Stimulated activated CD4-positive, alpha-beta T cell treated with anti-CD3 and anti-CD28 coated beads, Interleukin-2, amount 100 ng/mL, for 4 hours (primary cell): ENCODE data around the gene NDFIP1.

Experiments
- DNase-seq: peaks from one replicate; pipeline ENCODE4 v3.0.0-alpha.2; 2020; ENCODE audit warnings: low read depth

Gene NDFIP1

DNA sequence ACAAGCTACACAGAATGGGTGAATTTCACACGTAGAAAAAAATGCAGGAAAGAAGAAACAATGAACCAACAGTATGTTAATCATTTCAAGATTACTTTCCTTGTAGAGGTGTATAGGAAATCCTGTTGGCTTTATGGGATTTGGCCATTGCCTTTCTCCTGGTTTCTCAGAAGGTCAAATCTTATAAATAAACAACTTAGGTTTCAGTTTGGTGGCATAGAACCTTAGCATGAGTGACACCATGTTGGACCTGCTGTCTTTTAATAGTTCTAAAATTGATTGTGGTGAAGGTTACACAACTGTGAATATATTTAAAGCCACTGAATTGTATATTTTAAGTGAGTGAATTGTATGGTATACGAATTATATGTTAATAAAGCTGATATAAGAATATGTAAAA is 16.7 kb upstream of the NDFIP1 start:
- no peak for DNase-seq

DNA sequence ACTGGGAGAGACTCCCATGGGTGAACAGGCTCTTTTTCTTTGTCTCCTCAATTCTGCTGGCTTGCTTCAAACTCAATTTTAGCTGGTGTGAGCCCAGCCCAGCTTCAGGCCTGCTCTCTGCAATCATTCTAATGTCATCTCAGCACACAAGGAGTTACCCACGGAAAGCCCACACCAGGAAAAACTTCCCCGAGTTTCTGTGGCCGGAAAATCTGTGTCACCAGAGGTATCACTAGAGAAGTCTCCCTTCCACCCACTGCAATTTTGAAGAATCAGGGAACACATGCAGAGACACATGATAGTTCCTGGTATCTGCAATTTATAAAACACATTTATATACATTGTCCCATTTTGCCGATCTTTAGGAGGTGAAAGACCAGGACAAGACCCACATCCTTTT is 13.5 kb upstream of the NDFIP1 start:
- peak; percentile 73 for DNase-seq

DNA sequence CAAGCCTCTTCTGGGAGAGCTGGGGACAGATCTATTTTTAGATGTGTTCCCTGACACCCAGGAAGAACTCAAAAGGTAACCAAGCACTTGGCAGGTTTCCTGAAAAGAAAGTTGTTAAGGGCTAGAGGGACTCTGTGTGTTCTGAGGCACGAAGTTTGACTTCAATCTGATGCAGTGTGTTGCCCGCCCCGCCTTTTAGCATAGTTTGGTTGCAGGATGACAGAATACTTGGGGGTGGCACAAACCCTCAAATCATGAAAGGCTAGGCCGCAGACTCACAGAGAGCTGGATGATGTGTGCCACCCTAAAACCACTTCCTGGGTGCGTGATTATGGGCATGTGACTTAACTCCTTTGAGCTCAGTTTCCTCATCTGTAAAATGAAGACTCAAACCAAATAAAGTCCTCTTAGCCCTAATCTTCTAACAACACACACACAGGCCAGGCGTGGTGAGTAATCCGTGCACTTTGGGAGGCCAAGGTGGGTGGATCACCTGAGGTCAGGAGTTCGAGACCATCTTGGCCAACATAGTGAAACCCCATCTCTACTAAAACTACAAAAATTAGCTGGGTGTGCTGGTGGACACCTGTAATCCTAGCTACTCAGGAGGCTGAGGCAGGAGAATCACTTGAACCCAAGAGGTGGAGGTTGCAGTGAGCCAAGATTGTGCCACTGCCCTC is 12.8 kb upstream of the NDFIP1 start:
- DNase-seq, result peak; percentile 79

DNA sequence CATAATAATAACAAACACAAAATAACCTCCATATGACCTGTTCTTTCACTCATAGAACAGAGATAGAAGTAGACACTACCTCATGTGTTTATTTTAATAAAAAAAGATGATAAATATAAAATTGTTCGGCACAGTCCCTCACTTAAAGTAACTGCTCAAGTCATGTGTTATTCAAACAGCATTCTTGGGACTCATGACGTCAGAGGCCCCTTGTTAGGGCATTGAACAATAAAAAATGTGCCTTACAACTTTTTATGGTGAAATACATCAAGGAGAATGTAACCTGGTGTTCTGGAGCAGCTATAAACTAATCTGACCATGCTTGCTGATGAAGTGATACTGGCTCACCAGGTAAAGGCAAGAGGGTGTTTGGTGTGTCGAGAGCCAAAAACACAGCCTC is 12.2 kb upstream of the NDFIP1 start:
- DNase-seq, result no peak

- no peak for DNase-seq
These were observed 10.9 kb upstream of the NDFIP1 start for GRCh38 chr5:142097681-142098080.

GRCh38 chr5:142098275-142098674 is 10.3 kb upstream of the NDFIP1 start:
- no peak for DNase-seq

GRCh38 chr5:142098931-142099330 is 9.6 kb upstream of the NDFIP1 start:
- no peak for DNase-seq

GRCh38 chr5:142100307-142100706 is 8.3 kb upstream of the NDFIP1 start:
- no peak for DNase-seq

DNA sequence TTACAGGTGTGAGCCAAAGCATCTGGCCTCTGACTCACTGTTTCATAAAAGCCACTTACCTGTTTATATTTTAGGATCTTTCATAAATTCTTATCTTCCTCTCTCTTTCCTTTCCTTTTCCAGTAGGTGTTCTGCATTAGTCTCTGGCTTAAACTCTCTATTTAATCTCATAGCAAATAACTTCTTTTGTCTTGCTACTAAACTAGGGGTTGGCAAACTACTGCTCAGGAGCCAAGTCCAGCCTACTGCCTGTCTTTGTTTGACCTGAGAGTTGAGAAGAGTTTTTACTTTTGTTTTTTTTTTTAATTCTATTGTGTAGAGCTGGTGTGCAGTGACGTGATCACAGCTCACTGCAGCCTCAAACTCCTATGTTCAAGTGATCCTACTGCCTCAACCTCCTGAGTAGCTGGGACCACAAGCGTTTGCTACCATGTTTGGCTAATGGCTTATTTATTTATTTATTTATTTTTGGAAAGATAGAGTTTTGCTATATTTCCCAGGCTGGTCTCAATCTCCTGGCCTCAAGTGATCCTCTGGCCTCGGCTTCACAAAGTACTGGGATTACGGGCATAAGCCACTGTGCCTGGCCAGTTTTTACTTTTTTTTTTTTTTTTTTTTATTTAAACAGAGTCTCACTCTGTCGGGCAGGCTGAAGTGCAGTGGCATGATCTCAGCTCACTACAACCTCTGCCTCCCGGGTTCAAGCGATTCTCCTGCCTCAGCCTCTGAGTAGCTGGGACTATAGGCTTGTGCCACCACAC is 5.4 kb upstream of the NDFIP1 start:
- no peak for DNase-seq

GRCh38 chr5:142104491-142104890 is 4.1 kb upstream of the NDFIP1 start:
- DNase-seq, result no peak

- no peak for DNase-seq
These were observed 2.5 kb upstream of the NDFIP1 start for GRCh38 chr5:142106061-142106460.

DNA sequence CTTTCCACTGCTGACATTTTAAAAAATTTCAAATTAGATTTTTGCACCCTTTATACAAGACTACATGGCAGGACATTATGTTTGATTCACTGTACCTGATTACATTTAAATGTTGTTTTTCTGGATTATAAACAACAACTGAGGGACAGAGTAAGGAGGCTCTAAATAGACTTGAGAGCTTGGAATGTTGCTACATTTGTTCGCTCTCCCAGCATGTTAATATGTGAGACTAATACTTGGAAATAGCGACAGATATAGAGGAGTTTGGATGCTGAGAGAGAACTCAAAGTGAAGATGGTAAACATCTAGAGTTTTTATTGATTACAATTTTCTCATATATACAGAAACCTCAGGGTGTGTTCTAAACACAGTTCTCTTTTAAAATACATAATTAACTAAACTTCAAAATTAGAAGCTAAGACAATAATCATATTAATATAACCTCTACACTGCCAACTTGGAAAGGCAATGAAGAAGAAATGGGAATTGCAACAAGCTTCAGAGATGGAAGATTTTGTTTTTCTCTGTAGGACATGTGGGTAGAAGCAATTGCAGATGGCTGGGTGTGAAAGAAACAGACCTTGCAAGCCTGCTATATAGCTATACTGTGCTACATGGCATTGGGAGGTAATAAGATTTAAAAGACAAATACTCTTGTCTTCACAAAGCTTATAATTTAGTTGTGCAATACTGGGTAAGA is 1.4 kb upstream of the NDFIP1 start:
- DNase-seq, result no peak

DNA sequence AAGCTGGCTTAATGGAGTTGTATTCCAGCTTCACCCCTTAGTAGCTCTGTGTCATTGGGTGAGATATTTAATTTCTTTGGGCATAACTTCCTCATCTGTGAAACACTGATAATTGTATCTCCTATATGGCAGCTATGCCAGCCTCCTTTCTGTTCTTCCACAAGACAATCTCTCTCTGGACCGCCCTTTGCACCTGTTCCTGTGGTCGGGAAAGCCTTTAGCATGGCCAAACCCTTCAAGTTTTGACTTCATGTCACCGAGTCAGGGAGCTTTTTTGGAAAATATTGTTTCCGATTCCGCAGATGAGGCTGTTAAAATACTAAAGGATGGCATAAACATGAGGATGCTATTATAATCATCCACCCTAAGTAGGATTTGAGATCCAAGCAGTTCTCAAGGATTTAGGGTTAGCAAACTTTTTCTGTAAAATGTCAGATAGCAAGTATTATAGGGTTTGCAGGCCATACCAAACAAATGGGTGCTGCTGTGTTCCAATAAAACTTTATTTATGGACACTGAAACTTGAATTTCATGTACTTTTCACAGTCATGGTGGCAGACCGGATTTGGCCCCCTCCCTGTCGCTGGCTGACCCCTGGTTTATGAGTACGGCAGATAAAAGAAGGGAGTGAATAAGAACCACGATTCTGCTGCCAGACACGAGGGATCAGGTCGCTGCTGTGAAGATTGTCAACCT is 695 bp upstream of the NDFIP1 start:
- no peak for DNase-seq

- DNase-seq, result no peak
These were observed 909 bp downstream of the NDFIP1 start for GRCh38 chr5:142109331-142110045.

DNA sequence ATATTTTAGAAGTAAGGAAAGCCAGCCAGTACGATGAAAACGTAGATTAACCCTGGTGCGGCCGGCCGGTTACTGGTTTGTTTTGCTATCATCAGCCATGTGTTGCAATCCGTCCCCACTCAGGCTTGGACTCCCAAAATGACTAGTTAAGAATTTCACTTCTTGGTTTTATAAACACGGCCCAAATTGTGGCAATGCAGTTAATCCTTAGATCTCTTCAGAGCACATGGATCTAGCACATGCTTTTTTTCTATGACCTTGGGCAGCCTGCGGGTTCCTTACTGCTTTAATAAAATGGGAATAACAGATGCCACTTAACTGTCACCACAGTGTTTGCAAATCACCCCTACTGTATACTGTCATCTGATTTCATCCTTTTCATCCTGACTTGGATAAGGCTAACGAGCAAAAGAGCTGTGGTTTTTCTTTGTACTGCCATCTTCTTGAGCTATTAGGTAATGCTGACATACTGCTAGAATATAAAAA is 1.5 kb downstream of the NDFIP1 start:
- DNase-seq, result no peak

DNA sequence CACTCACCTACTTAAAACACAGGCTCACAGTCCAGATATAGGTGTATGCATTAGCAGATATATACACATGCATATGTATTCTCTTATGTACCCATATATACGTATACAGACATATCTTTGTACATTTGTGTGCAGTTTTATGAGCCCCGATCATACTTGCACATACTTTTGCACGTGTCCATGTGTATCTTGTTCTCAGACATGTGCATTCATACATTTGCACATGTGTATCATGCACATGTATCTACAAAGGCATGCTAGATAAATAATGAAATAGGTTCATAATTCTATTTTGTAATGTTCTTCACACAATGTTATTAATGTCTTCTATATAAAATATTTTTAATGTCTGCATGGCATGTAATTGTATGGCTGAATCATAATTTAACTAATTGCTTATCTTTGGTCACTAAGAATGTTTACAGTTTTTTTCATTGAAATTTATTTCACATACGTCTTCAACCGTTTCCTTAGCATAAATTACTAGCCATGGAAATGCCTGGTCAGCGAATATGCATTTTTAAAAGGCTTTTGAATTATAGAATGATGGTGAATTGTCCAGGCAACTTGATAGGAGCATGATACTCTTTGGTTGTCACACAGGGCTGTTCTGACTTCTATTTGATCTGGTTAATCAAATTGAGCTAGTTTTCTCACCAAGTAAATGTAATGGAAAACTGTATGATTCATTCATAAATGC is 2.6 kb downstream of the NDFIP1 start:
- DNase-seq, result no peak

DNA sequence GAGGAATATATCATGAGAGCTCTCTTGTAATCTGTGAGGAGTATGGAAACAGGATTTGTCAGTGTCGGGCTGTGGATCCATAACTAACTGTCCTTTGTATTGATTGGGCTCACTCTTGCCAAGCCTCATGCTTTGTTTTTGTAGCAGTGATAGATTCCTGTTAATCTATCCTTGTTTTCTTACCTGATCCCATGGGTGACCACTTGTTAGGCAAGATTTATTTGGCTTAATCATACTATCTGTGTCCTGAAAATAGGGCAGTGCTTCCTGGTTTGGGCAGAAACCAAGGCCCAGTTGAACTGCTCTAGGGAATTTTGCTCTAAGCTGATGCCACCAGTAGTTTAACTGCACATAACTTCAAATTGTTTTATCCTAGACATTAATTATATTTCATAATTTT is 6.1 kb downstream of the NDFIP1 start:
- DNase-seq, result no peak

- DNase-seq, result no peak
These were observed 7.5 kb downstream of the NDFIP1 start for GRCh38 chr5:142115937-142116614.

- DNase-seq, result no peak
These were observed 9.1 kb downstream of the NDFIP1 start for GRCh38 chr5:142117579-142118151.

DNA sequence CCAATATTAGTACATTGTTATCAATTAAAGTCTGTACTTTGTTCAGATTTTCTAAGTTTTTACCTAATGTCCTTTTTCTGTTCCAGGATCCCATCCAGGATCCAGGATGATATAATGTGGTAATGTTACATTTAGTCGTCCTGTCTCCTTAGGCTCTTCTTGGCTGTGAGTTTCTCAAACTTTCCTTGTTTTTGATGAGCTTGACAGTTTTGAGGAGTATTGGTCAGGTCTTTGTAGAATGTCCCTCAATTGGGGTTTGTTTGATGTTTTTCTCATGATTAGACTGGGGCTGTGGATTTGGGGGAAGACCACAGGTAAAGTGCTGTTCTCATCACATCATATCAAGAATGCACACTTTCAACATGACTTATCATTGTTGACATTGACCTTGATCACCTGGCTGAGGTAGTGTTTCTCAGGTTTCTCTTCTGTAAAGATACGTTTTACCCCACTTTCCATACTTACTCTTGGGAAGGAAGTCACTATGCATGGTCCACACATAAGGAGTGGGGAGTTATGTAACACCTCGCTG is 9.6 kb downstream of the NDFIP1 start:
- DNase-seq, result no peak
